GM19099 (cell line): ENCODE data around the gene AKR1B1.

Experiments used
- POLR2A ChIP-seq: IDR thresholded peaks from 3 replicates; pipeline ENCODE4 v1.6.1; 2011; ENCODE audit warnings: low read depth; ENCODE audit not compliant: insufficient read length; ENCODE audit errors: extremely low read depth

AKR1B1 gene

DNA sequence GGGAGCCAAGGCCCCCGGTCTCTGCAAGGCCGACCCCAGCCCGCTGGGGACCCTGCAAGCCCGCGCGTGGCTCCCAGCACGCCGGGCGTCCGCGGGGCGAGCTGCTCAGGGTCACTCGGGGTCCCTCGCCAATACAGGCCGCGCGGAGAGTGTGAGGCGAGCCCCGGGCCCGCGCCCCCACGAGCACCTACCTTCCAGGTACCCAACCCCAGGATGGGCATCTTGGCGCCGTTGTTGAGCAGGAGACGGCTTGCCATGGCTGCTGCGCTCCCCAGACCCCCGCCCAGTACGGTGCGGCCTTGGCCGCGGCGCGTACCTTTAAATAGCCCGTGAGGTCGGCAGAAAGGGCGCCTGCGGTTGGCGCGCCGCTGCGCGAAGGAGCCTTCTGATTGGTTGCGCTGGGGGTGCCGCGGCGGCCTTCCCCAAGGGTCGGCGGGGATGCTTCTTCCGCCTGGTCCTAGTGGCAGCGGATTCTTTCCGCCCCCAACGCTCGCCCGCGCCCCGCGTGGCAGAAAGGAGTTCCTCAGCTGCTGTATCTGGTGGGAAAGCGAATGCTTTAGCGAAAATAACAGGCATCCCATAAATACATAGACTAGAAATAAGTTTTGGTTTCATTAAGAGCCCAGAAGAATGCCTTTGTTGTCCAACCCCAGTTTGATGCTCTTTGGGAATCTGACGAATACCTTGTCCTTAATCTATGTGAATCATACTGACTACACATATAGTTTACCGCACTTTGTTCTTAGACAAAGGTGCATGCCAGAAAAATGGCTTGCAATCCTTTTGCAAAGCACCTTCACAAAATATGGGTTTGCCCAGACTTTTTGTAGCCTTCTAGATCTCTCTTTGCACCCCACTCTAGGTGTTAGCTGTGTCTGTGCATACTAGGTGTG is at the start of gene AKR1B1:
Gene AKR1B1, minus strand, starts transcription at position 295 of the 893 bp plus-strand sequence. Its CDS starts 38 bp downstream, at position 257.
- peak; percentile 60 for TF ChIP-seq POLR2A

DNA sequence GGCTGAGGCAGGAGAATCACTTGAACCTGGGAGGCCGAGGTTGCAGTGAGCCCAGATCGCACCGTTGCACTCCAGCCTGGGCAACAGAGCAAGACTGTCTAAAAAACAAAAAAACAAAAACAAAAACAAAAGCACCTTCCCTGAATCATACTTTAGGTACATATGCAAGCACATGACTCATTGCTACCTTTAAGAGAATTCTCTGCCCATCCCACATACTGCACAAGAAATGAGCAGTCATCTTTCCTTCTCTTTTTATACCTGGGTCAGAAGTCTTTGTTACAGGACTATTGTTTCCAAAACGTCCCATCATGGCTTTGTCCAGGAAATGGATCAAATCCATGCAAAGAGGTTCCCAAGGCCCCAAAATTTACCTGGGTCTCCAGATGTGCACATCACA is 47.0 kb upstream of the AKR1B1 start:
- no peak for TF ChIP-seq POLR2A

DNA sequence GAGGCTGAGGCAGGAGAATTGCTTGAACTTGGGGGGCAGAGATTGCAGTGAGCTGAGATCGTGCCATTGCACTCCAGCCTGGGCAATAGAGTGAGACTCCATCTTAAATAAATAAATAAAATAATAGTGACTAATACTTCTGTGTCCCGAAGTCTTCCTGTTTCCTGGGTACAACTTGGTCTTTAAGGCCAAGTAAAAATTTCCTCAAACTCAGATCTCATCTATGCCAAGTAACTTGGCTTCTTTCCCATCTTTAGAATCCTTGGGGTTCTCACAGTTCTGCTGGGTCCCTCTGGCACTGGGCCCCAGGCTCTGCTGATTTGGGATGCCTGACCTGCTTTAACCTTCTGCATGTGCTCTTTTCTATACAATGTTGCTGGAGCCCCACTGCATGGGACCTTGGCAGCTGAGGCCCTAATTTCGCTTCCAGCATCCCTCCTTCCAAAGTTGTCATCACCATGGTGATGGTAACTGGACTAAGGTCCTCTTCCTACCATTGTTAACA is 45.8 kb upstream of the AKR1B1 start:
- no peak for TF ChIP-seq POLR2A

DNA sequence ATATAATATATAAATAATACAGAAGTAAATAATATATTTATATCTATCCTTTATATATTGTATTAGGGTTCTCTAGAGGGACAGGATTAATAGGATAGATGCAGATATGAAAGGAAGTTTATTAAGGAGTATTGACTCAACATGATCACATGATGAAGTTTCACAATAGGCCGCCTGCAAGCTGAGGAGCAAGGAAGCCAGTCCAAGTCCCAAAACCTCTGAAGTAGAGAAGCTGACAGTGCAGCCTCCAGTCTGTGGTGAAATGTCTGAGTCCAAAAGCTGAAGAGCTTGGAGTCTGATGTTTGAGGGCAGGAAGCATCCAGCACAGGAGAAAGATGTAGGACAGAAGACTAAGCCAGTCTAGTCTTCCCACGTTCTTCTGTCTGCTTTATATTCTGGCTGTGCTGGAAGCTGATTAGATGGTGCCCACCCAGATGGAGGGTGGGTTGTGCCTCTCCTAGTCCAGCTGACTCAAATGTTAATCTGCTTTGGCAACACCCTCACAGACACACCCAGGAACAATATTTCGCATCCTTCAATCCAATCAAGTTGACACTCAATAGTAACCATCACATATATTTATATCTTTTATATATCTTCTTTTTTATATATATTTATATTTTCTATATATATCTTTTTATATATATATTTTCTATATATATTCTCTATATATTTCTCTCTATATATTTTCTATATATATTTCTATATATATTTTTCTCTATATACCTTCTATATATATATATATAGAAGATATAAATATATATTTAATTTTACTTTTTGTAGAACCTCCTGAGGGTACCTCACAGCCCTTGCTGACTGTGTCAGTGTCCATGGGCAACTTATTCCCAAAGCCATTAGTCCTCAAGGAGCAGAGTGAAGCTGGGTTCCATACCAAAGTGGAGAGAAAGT is 43.8 kb upstream of the AKR1B1 start:
- no peak for TF ChIP-seq POLR2A

DNA sequence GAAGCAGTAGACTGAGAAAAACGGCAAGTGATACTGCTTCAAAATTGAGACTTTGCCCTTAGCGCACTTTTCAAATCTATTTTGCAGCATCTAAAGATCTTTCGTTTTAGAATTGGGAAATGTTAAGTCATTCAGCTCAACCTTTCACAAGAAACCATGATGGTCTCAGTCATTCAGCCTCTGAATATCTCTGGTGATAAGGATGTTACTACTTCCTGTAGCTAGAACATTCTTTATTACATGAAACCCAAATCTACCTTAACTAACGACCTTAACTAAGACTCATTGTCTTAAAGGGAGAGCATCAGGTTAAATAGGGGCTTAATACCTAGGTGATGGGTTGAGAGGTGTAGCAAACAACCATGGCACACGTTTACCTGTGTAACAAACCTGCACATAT is 42.1 kb upstream of the AKR1B1 start:
- no peak for TF ChIP-seq POLR2A

DNA sequence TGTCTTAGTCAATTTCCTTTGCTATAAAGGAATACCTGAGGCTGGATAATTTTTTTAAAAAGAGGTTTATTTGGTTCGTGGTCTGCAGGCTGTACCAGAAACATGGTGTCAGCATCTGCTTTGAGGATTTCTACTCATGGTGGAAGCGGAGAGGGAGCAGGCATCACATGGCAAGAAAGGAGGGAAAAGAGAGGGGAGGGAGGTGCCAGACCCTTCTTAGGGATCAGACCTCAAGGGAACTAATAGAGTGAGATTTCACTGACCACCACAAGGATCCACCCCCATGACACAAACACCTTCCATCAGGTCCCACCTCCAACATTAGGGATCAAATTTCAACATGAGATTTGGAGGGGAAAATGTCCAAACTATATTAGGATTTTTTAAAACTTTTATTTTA is 41.5 kb upstream of the AKR1B1 start:
- TF ChIP-seq POLR2A, result no peak

DNA sequence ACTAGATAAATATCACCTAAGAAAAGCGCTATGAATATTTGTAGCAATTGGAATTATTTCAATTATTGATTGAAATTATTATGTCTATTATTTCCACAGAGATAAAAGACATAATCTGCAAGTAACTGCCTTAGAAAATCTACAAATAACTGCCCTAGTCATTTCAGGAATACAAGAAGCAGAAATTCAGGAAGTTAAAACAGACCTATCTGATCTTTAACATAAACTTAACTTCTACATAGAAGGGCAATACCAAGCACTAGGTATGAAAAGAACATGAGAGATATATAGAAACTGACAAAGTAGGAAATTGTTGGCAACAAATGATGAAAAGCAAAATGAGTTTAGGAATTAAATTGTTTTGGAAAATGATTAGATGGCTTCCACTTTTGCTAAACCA is 36.6 kb upstream of the AKR1B1 start:
- TF ChIP-seq POLR2A, result no peak

DNA sequence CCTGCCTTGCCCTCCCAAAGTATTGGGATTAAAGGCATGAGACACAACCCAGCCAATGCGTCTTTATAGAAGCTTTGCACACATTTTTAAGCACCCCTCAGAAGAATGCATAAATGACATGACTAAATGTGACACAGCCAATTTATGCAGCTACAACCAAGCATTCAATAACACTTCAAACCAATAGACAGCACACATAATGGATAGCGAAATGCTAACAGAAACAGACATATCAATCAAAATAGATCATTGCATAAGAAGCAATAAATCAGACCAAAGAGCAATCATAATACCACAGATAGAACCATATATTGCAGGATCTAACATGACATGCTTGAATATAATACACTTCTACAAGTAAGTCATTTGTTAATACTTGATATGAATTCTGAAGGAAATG is 34.2 kb upstream of the AKR1B1 start:
- no peak for TF ChIP-seq POLR2A

DNA sequence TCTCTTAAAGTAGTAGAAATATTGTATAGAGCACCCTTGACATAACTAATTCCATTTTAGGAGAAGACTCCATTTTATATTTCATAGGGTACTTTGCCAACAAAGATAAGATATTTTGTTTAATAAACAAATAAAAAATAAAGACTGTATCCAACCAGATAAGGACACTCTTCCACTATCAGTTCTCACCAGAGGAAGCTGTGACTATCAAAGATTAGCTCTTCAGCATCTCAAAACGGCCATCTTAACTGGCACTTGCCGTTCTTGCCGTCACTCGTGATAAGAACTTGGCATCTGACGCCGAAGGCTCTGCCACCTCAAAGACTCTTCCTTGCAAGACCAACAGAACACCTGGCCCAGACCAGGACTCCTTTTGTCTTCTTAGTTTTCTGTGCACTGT is 26.3 kb upstream of the AKR1B1 start:
- TF ChIP-seq POLR2A, result no peak

DNA sequence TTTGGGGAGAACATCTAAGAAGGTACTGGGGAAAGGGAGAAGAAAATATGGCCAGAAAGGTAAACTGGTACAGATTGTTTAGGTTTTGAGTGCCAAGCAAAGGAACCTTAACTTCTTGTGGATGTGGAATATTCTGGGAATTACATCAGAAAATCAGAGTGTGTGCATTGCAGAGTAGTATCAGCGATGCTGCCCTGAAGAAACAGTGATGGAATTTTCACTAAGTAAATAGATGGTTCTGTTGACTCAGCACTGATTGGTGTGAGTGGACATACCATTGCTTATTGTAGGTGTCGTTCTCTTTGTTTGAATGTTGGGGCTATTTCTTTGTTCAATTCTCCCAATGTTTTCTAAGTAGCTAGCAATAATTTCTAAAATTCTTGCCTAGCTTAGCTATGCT is 24.4 kb upstream of the AKR1B1 start:
- no peak for TF ChIP-seq POLR2A

DNA sequence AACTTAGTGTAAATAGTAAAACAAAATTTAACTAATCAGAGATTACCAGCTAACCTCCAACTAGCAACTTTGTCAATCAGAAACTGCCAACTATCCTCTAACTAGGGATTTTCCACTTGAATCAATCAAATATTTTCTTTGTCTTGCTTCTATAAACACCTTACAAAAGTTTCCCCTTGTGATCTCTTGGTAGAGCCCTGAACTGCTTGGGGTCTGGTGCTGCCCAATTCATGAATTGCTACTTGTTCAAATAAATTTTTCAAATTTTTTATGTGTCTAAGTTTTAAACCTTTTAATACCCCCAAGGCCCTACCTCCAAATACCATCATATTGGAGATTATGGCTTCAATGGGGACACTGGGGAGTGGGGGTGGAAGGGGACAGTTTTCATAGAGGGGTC is 24.0 kb upstream of the AKR1B1 start:
- no peak for TF ChIP-seq POLR2A

DNA sequence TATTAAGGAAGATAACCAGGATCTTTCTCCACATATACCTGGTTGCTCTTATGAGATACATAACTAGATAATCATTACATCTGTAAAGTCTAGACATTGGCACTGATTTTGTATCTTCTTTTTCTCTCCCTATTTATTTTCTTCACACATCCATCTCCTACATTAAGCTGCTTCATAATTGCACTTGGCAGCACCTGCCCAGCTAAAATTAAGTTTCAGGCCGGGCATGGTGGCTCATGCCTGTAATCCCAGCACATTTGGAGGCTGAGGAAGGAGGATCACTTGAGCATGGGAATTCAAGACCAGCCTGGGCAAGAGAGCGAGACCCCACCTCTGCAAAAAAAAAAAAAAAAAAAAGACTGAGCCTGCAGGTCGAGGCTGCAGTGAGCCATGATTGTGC is 22.3 kb upstream of the AKR1B1 start:
- TF ChIP-seq POLR2A, result no peak

DNA sequence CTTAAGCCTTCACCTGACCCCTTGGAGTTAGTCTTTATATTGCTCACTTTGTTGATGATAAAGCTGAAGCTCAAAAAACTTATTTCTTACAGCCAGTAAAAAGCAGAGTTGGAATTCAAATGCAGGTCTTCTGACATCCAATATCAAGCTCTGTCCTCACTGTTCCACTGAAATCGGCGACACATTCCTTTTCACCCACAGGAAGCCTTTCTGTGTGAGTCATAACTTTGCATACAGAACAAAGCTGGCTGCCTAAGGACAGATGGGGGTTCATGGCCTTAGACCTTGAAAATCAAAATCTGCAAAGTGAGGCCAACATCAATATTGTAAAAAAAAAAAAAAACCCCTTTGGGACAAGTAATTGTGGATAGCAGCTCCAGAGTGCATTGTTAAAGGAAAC is 21.8 kb upstream of the AKR1B1 start:
- no peak for TF ChIP-seq POLR2A

DNA sequence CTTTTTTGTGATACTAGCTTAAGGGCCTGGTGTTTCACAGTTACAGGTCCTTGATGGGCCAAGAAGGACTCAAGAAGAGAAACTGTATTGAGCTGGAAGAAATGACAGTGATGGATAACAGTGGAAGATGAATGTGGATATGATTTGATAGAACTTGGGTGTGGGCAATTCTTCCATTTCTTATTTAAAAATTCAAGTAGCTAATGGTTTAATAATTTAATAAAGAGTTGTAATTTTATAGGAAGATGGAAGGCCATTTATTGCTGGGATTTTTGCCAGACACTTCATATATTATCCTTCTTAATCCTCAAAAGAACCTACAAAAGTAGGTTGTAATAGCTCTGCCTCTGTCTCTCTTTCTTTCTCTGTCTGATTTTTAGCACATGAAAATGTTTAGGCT is 21.3 kb upstream of the AKR1B1 start:
- TF ChIP-seq POLR2A, result no peak

DNA sequence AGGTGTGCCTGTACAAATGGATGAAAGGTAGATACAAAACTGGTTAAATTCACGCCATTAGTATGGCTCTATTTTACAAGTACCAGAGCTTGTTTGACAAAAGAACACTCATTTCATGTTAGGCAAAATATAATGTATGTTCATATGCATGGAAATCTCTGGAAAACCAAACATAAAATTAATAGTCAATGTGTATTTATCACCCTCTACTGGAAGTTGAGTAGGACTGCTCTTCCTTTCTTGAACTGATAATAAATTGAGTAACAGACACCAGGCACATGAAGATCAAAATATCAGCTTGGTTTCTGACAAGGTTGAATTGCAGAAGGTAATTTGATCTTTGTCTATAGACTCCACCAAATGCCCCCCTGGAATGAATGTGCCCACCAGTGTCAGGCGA is 19.8 kb upstream of the AKR1B1 start:
- TF ChIP-seq POLR2A, result no peak

DNA sequence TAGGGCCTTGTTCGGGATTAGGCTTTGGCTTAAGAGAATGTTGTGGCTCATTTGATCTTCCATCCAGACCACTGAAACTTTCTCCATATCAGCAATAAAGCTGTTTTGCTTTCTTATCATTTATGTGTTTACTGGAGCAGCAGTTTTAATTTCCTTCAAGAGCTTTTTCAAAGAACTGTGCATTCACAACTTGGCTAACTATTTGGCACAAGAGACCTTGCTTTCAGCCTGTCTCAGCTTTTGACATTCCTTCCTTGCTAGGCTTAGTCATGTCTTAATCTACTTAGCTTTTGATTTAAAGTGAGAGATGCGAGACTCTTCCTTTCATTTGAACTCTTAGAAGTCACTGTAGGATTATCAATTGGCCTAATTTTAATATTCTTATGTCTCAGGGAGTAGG is 19.1 kb upstream of the AKR1B1 start:
- no peak for TF ChIP-seq POLR2A

DNA sequence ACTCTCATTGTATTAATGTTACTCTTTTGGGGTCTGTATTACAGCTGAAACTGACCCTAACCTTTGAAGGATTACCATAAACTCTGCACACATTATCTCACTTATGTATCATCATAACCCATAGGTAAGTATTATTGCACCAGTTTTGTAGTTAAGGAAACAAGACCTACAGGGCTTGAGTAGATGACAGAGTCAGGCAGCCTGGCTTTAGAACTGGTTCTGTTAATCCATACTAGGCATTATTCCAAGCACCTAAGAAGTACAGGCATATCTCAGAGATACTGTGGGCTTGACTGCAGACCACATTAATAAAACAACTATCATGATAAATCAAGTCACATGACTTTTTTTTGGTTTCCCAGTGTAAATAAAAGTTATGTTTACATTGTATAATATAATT is 17.1 kb upstream of the AKR1B1 start:
- no peak for TF ChIP-seq POLR2A

DNA sequence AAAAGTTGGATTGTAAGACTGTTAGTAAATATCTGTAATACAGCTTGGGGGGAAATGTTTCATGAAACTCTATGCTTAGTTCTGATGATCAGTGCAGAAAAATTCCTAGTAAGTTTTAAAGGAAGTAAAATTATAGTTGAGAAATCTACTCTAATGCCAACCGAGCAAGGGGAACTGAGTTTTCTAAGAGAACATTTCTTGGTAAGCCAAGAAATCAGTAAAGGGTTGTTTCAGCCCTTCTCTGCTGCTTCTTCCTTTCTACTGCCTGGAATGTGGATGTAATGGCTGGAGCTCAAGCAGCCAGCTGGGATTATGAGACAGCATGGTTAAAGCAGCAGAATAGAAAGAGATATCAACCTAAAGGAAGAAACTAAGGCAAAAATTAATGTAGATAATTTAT is 15.9 kb upstream of the AKR1B1 start:
- TF ChIP-seq POLR2A, result no peak
